GM21528 (cell line): ENCODE measurements around the gene COLQ.
"Not testable (repeated sequence)": the region's sequence is repeated elsewhere in the genome, so short reads cannot be mapped to it uniquely, and the experiment has no call there.

Experiments used
- ATAC-seq: cut with Tn5 transposase; IDR thresholded peaks from one replicate; pipeline ENCODE4 v1.9.1; 2021; ENCODE audit warnings: mild to moderate bottlenecking, moderate library complexity; ENCODE audit not compliant: unreplicated experiment, low FRiP score

Gene COLQ

DNA sequence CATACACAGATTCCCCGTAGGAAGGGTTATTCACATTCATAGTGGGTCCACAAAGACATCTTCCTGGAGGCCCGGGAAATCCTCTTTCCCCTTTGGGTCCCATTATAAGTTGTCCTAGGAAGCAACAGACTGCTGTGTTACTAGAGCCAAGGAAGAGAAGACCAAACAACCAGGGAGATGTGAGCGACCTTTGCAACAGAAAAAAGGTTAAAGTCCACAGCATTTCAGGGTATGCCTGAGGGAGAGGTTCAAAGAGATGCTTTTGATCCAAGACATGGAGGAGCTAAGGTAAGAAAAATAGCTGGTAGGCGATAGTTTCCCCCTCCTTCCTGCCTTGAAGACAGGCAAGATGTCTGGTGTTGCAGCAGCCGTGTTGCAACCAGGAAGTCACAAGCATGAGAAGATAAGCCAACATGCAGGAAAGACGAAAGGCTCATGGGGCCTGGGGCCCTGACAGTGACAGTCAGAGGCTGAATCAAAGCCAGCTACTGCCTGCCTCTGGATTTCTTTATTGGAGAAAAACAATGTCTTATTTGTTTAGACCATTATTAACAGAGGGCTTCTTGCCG, 63.2 kb downstream of the COLQ start:
- ATAC-seq, result no peak

DNA sequence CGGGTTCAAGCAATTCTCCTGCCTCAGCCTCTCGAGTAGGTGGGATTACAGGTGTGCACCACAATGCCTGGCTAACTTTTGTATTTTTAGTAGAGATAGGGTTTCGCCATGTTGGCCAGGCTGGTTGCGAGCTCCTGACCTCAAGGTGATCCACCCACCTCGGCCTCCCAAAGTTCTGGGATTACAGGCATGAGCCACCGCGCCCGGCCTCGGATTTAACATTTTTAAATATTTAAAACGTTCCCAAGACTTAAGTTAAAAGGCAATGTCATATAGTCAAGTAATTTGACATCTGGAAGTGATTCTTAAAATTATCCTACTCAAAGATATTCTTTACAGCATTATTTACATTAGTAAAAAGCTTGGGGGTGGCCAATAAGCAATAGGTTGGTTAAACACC, 64.6 kb downstream of the COLQ start:
- ATAC-seq, result not testable (repeated sequence)

DNA sequence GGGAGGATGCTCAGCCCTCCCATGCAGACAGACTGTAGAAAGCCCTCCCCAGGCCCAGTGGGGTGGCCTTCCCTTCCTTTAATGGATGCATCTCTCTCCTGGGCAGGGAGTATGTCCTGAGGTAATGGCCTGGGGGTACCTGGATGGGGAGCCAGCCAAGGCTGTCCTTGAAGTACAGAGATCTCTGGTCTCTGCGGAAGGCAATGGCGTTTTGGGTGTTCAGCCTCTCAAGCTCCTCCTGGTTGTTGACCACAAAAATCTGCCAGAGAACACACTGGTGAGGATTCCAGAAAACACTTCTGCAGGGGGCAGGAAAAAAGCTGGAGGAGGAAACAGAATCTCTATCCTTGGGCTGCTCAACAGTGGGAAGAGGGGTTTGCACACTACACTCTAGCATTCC, 65.2 kb downstream of the COLQ start:
- ATAC-seq, result no peak

DNA sequence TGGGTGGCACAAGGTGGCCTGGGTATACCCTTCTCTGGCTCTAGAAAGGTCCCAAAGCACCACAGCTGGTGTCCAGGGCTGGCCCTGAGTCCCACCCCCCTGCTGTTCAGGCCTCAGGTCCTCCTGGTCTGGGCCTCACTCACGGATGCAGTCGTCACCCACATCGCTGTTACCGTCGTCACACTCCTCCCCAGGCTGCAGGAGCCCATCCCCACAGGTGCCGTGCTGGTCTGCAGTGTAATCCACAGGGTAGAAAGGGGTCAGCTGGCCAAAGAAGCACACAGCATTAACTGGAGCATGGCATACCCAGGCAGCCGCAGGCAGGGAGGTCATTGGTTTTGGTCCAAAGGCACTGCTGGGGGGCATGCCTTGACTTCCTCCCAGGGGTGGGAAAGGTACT, 65.8 kb downstream of the COLQ start:
- no peak for ATAC-seq

DNA sequence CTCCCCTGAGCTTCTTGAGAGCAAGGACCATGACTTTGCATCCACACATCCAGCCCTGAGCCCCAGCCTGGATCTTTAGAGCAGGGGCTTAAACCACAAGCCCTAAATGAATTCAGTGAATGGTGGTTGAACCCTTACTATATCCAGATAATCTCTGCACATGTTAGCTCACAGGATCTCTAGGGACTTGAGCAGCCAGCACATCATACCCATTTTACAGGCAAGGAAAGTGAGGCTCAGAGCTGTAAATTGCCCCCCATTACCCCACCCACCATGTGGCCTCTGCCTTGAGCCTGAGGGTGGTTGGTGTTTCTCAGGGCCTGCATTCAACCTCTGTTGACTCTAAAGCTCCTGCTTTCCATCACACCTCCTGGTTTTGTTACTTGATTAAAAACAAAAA, 66.5 kb downstream of the COLQ start:
- no peak for ATAC-seq

DNA sequence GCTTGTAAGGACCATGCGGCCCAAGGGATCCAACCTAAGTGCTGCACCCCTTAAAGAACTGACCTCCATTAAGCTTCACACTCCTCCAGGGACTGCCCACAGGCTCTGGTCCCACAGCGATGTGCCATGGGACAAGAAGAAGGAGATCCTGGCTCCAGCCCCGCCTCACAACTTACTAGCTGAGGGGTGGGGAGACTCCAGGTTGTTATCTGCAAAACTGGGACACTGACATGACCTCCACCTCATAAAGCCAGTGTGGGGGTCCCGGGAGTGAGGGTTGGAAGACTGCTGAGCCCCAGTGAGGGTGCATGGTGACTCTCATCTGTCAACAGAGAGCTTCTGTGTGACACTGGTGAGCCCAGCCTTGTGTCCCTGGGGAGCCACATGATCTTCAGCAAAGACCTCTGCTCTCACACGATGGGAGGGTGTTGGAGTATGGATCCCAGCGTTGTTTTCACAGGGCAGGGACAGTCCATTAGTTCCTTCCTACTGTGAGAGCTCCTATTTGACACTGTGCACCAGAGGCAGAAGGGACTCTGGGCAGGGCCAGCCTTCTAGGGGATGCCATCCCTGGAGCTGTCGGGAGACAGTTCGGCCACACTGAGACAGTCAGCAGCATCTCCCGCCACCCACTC, 67.4 kb downstream of the COLQ start:
- ATAC-seq, result no peak

DNA sequence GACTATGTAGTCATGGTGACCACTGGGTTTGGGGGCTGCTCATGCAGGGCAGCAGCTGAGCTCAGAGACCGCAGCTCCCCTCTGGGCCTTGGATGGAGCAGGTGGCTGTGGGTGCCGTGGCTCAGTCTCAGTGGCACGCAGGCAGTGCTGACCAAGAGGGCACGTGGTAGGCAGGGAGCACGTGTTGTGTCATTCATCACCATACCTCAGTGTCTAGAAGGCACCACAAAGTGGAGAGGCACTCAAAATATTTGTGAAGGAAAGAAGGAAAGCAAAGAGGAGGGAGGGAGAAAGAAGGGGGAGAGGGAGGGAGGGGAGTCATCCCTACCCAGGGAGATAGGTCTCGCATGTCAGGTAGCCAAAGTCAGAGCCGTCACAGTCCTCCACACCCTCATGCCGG, 68.0 kb downstream of the COLQ start:
- ATAC-seq, result no peak

DNA sequence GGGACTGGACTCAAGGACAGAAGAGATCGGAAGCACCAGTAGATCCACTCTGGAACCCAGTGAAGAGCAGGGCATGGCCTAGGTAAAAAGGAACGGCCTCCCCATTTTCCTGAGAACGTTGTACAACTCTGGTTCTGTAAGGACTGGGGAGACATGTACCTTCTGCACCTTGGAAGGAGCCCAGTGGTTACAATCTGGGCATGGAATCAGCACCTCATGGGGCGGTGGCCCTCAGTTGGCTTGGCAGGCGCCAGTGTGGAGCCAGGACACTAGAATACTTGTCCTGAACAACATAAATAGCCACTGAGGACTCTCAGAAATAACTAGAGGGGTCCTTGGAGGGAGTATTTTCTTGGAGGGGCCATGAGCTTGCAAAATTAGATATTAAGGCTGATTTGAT, 68.5 kb downstream of the COLQ start:
- ATAC-seq, result no peak

DNA sequence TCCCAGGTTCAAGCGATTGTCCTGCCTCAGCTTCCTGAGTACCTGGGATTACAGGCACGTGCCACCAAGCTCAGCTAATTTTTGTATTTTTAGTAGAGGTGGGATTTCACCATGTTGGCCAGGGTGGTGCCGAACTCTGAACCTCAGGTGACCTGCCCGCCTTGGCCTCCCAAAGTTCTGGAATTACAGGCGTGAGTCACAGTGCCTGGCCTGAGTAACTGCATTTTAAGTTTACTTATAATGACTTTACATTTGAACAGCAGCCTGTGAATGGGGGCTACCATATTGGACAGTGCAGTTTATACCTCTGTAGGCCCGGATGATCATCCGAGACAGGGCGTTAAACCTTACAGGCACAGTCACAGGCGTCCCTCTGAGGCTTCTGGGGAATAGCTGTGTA, 69.3 kb downstream of the COLQ start:
- ATAC-seq, result no peak

DNA sequence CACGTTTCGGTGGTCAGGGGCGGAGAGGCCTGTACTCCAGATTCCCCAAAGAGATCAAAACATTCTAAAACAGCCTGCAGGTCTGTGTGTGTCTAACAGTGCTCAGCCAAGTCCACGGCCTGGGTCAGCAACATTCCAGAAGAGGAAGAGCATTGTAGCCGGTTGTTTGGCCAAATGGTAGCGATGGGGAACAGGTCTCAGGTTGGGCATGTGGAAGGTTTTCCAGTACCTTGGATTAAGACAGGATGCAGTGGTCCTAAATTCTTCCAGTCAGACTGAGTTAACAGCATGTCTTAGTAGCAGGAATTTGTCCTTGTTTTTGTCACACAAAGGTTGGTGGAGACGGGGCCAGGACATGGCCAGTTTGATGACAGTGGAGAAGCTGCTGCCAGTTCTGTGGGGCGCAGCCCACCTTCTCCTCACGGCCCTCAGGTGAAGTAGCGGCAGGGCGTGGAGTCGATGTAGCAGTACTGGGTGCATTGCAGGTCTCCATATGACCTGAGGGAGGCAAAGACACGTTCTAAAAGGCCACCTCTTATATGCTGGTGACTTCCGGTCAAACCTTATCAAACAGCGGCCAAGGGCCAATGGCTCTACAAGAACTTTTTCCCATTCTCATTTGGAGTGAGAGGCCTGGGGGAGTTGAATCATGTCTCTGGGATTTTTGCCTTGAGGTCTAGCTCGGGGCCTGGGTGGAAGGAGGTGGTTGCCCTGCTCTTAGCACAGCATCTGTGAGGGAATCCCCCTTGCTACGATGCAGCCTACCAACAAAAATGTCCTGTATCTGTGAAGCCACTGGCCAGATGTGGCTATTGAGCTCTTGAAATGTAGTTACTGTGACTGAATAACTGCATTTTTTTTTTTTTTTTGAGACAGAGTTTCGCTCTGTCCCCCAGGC, 70.0 kb downstream of the COLQ start:
- ATAC-seq, result no peak

DNA sequence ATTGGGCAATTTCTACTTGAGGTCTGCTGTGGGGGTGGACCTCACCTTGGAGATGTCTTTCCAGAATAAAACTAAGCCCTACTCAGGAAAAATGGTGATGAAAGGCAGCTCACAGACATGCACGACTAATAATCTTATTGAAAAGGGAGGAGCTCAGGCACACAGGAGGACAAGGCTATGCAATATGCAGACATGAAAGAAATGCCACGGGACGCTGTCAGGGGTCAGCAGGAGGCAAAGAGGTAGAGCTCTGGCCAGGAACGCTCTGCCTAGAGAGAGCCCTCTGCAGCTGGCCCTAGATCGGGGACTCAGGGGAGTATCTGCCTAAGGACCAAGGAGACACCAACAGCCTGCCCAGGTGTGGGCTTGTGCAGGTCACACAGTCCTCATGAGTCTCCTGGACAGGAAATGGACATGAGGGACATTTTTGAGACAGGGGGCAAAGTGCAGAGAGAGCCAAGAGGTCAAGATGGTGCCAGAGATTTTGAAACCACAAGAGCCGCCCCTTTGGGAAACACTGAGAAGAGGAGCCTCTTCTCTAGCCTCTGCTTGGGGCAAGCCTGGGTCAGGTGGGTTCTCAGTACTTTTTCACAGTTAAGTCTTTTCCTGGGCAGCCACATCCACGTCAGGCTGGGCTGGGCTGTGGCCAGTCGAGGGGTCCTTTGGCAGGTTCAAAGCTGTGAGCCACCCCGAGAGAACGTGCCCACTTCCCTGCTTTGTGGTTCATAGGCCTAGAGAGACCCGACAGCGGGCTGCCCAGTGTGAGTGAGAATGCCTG, 70.9 kb downstream of the COLQ start:
- no peak for ATAC-seq

DNA sequence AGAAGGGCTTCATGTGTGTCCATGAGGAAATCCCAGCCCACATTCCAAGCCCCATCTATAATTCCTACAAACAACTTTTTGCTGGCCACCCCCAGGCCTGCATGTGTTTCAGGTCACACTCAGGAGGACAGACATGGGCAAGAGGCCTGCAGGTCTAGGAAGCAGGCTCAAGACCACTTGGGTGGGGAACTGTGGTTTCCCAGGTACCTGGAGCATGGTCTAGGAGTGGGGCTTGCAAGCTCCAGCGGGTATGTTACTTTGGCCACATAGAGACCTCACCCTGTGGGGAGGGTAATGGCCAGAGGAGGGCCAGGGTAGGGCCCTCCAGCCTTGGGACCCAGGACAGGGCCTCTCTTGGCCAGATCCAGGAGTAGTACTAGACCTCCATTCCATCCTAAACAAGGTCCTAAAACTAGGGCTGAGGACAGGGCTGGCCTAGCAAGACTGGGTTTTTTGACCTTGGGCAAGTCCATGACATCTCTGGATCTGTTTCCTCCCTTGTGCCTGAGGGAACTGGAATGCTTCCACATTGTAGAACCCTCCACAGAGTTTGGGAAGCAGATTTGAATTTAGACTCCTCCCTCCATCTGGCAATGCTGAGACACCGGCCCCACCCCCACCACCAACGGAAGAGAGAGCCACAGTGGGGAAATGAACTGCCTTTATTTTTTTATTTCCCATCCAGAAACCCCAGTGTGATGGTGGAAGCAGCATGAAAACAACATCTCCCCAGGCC, 71.8 kb downstream of the COLQ start:
- ATAC-seq, result no peak

DNA sequence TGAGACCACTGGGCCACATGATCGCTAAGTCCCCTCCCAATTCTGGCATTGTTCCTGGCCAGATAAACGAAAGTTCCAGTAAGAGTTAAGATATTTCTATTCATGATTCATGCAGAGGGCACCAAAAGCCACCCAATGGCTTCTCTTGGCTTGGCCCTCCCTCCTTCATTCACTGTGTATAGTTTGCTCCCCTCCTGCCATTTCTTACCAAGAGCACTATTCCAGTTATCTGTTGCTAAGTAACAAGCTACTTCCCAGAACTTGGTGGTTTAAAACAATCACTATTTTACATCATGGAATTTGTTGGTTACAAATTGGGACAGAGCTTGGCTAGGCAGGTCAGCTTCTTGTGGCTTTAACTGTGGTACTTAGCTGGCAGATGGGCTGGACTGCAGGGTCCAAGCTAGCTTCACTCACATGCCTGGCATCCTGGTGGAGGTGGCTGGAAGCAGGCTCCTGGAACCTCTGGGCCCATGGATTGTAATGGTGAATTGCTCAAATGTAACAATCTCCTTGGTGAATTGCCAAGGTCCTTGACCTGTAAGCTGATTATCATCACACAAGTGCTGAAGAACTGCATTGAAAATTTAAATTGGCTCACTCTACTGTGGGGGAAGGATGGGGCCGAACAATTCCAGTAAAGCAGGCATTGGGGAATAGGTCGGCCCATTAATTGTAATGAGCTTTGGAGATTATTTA, 77.5 kb downstream of the COLQ start:
- ATAC-seq, result no peak

DNA sequence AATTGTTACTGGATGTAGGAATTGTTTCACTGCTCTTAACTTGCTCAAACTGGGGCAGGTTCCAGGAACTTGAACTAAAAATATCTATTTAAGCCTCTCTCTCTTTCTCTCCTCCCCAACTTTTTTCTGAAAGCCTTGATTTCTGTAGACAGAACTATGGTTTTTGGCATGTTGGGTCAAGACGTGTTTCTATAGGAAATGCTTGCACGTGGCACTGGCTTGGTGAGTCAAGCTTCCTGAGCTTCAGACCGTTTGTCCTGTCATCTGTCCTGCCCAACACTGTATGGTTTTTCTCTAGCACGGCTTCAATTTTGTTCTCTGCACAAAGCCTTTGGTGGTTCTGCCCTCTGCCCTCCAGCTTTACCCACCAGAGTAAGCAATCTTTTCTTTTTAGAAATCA, 80.6 kb downstream of the COLQ start:
- no peak for ATAC-seq

DNA sequence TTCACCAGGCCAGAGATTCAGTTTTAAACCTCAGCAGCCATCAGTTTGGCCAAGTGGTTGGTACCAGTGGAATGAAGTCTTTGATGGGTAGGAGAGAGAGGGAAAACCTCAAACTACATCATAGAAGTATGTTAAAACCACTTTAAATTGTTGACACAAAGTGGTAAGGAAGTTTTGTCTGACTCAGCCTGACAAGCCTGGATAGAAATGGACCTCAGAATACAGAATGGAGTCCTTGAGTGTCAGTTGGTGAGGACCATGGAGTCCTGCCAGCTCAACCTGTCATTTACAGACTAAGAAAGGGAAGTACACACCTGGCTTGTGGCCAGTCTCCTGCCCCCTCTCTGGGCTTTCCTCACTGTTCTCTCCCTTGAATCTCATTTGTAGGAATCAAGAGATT, 82.0 kb downstream of the COLQ start:
- ATAC-seq, result no peak

DNA sequence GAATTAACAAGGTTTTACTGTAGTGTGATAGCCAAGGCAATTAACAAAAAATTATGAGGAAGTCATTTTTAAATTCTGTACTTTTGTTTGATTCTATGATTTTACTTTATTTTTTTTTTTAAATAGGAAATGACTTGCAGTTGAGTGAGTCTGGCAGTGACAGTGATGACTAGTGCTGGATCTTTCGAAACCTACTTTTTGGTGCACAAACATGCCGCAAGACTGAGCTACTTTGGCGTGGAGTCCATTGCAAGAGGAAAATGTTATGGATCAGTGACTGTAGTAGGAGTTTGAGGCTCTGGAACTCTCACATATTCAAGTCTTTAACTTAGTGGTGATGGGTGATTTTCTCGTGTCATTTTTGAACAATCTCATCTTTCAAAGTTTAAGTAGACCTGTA, 82.5 kb downstream of the COLQ start:
- no peak for ATAC-seq

DNA sequence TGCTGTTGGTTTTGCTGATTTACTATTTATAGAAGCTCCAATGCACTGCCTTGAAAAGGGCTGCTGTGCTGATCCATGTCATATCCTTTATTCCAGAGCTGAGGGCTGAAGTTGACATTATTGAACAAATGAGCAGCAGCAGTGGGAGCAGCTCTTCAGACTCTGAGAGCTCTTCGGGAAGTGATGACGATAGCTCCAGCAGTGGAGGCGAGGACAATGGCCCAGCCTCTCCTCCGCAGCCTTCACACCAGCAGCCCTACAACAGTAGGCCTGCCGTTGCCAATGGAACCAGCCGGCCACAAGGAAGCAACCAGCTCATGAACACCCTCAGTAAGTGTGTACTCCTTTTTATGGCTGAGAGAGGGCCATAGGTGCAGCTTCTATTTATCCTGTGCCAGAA, 85.3 kb downstream of the COLQ start:
- ATAC-seq, result no peak

DNA sequence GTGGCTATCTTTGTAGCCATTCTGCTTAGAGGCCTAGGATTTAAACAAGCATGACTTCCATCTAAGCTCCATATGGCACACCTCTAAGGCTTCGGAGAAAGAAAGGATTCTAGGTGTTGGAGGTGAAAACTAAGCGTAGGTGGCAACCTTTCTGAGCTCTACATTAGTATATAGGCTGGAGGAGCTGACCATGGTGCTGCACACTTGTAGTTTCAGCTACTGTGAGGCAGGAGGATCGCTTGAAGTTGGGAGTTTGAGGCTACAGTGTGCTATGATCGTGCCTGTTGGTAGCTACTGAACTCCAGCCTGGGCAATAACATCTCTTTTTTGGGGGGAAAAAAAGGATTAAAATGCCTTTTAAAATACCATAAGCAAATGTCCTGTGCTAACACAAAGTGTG, 86.8 kb downstream of the COLQ start:
- ATAC-seq, result no peak

DNA sequence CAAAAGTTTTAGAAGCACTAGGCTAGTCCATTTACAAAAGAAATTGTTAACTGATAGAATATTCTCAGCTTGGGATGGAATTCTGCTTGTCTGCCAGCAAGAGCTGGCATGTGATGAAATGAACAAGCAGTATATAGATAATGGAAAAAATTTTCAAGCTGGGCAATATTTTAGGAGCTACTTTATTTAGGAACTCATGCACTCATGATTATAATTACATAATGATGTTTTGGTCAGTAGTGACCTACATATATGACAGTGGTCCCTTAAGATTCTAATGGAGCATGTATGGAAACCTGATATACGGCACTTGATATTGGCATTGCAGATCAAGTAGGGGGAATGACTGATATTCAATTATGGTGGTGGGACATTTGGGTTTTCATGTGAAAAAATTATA, 88.0 kb downstream of the COLQ start:
- no peak for ATAC-seq
